Measurements from ENCODE around the gene RER1.

DNA sequence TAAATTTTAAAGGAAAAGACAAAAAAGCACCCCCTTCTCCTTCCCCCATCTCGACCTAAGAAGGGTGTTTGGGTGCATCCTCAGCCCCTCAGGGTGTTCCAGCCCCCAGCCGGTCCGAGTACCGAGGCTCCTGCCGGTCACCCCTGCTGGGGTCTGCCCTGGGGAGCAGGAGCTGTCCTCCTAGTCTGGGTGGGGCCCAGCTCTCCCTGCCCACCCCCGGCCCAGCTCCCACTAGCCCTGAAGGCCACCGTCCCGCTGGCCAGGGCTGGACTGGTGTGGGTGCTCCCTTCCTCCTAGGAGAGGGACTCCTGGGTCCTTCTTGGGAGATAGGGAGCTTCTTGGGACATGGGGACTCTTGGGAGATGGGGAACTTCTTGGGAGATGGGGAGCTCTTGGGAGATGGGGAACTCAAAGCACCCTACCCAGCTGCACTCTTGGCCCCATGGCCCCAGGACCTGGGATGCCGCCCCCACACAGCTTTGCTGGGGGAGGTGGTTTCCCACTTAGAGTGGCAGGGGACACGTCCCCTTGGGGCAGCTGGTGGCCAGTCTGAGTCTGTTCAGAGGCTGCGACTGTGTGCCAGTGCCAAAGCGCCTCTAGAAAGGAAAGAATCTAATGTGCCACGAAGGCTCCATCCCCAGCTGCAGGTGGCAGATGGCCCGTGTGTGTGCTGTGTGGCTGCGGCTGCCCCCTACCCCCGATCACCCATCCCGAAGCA, 44.8 kb upstream of the RER1 start:
- no peak for TF ChIP-seq RAD21 (IDR thresholded peaks at IDR 0.05; ENCODE audit: low read depth)
- no peak for TF ChIP-seq POLR2A (IDR thresholded peaks at IDR 0.05; ENCODE audit: borderline replicate concordance, extremely low read depth, insufficient read depth, insufficient read length)
- TF ChIP-seq, protein P1, sequence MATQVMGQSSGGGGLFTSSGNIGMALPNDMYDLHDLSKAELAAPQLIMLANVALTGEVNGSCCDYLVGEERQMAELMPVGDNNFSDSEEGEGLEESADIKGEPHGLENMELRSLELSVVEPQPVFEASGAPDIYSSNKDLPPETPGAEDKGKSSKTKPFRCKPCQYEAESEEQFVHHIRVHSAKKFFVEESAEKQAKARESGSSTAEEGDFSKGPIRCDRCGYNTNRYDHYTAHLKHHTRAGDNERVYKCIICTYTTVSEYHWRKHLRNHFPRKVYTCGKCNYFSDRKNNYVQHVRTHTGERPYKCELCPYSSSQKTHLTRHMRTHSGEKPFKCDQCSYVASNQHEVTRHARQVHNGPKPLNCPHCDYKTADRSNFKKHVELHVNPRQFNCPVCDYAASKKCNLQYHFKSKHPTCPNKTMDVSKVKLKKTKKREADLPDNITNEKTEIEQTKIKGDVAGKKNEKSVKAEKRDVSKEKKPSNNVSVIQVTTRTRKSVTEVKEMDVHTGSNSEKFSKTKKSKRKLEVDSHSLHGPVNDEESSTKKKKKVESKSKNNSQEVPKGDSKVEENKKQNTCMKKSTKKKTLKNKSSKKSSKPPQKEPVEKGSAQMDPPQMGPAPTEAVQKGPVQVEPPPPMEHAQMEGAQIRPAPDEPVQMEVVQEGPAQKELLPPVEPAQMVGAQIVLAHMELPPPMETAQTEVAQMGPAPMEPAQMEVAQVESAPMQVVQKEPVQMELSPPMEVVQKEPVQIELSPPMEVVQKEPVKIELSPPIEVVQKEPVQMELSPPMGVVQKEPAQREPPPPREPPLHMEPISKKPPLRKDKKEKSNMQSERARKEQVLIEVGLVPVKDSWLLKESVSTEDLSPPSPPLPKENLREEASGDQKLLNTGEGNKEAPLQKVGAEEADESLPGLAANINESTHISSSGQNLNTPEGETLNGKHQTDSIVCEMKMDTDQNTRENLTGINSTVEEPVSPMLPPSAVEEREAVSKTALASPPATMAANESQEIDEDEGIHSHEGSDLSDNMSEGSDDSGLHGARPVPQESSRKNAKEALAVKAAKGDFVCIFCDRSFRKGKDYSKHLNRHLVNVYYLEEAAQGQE (IDR thresholded peaks at IDR 0.05; ENCODE audit: low read depth): no peak
- TF ChIP-seq TCF7L2 (IDR thresholded peaks at IDR 0.05; ENCODE audit: borderline replicate concordance, extremely low read depth, insufficient read depth, insufficient read length): no peak
- TF ChIP-seq, protein P2, sequence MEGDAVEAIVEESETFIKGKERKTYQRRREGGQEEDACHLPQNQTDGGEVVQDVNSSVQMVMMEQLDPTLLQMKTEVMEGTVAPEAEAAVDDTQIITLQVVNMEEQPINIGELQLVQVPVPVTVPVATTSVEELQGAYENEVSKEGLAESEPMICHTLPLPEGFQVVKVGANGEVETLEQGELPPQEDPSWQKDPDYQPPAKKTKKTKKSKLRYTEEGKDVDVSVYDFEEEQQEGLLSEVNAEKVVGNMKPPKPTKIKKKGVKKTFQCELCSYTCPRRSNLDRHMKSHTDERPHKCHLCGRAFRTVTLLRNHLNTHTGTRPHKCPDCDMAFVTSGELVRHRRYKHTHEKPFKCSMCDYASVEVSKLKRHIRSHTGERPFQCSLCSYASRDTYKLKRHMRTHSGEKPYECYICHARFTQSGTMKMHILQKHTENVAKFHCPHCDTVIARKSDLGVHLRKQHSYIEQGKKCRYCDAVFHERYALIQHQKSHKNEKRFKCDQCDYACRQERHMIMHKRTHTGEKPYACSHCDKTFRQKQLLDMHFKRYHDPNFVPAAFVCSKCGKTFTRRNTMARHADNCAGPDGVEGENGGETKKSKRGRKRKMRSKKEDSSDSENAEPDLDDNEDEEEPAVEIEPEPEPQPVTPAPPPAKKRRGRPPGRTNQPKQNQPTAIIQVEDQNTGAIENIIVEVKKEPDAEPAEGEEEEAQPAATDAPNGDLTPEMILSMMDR (IDR thresholded peaks at IDR 0.05 in 2 of 3, conservative IDR thresholded peaks at IDR 0.05 in 1 of 3; ENCODE audit: borderline replicate concordance in 1 of 3, insufficient read depth in 1 of 3, low read depth in 2 of 3, low read length in 2 of 3): no peak
- no peak for TF ChIP-seq JUND (IDR thresholded peaks at IDR 0.05)
- no peak for TF ChIP-seq ZNF274 (IDR thresholded peaks at IDR 0.05; ENCODE audit: low read depth, low read length)
